Measurements from ENCODE around the gene WBP11.
"Not testable (repeated sequence)": the region's sequence is repeated elsewhere in the genome, so short reads cannot be mapped to it uniquely, and the experiment has no call there.

The WBP11 gene

GRCh38 chr12:14771651-14772137 lies 31.6 kb downstream of the WBP11 start:
- DNase-seq: peak; percentile 43

- DNase-seq: peak; percentile 98
Observed at GRCh38 chr12:14770496-14771461, 32.5 kb downstream of the WBP11 start.

- peak; percentile 92 for DNase-seq
Observed at GRCh38 chr12:14769969-14770495, 33.2 kb downstream of the WBP11 start.

- peak; percentile 54 for DNase-seq
Observed at GRCh38 chr12:14769466-14769968, 33.8 kb downstream of the WBP11 start.

- DNase-seq: peak; percentile 63
Observed at GRCh38 chr12:14768823-14769405, 34.4 kb downstream of the WBP11 start.

- no peak for DNase-seq
Observed at GRCh38 chr12:14767617-14768016, 35.7 kb downstream of the WBP11 start.

GRCh38 chr12:14766649-14767215 lies 36.5 kb downstream of the WBP11 start:
- DNase-seq: no peak

- DNase-seq: not testable (repeated sequence)
Observed at GRCh38 chr12:14766020-14766419, 37.3 kb downstream of the WBP11 start.

- DNase-seq: no peak
Observed at GRCh38 chr12:14765398-14765797, 37.9 kb downstream of the WBP11 start.

GRCh38 chr12:14759711-14760280 lies 43.5 kb downstream of the WBP11 start:
- DNase-seq: not testable (repeated sequence)

- peak; percentile 58 for DNase-seq
Observed at GRCh38 chr12:14756334-14757143, 46.7 kb downstream of the WBP11 start.

- no peak for DNase-seq
Observed at GRCh38 chr12:14751986-14752385, 51.3 kb downstream of the WBP11 start.

- no peak for DNase-seq
Observed at GRCh38 chr12:14743061-14743460, 60.2 kb downstream of the WBP11 start.

GRCh38 chr12:14741942-14742341 lies 61.3 kb downstream of the WBP11 start:
- DNase-seq: no peak

- DNase-seq: no peak
Observed at GRCh38 chr12:14741153-14741552, 62.1 kb downstream of the WBP11 start.

GRCh38 chr12:14736441-14736840 lies 66.8 kb downstream of the WBP11 start:
- not testable (repeated sequence) for DNase-seq
